Naive thymus-derived CD4-positive, alpha-beta T cell (primary cell): ENCODE data around the gene SCP2. TPM values are rescaled to one million over a fixed set of nuclear protein-coding genes. Genes with fewer than 3 reads are reported as not detected.

Source experiments
- ATAC-seq: fragments of 150-1000 bp; cut with Tn5 transposase; 2 replicates; pipeline ENCODE4 v1.10.0; 2021; ENCODE audit warnings: mild to moderate bottlenecking, moderate library complexity
- CTCF ChIA-PET: fragments of 350-600 bp; sonication (Branson Sonifier 250); formaldehyde crosslinking; loops from one replicate; lab custom pipeline; 2021; ENCODE audit warnings: antibody characterized with exemption; lab: Charles Lee
- POLR2A ChIA-PET: fragments of 350-600 bp; sonication (Branson Sonifier 250); formaldehyde crosslinking; loops from one replicate; lab custom pipeline; 2021; ENCODE audit warnings: antibody characterized with exemption, inconsistent platforms; lab: Charles Lee
- DNase-seq, 9 donors: peaks; one replicate each; pipeline versions ENCODE4 v3.0.0 to v3.0.0-alpha.2; 2020 to 2022; ENCODE audit warnings: mixed read lengths in 1 of 9
- H3K27ac ChIP-seq: one replicate; pipeline ENCODE4 v1.7.0; 2013; ENCODE audit warnings: mild to moderate bottlenecking, low read depth, low read length, moderate library complexity
- H3K27me3 ChIP-seq, 2 donors: one replicate each; pipeline ENCODE4 v1.7.0; 2013; ENCODE audit warnings: low read length in 2 of 2, mild to moderate bottlenecking in 2 of 2, moderate library complexity in 2 of 2; ENCODE audit not compliant: control insufficient read depth in 2 of 2, insufficient read depth in 2 of 2
- H3K36me3 ChIP-seq, 3 experiments: 1 replicate in 2 of 3; 2 replicates in 1 of 3; pipeline ENCODE4 v1.7.0; 2013; ENCODE audit warnings: low read length in 3 of 3, mild to moderate bottlenecking in 3 of 3, moderate library complexity in 1 of 3; ENCODE audit not compliant: insufficient read depth in 3 of 3, control insufficient read depth in 2 of 3
- H3K4me1 ChIP-seq, 2 donors: one replicate each; pipeline ENCODE4 v1.7.0; 2013; ENCODE audit warnings: low read length in 2 of 2, mild to moderate bottlenecking in 2 of 2, moderate library complexity in 1 of 2; ENCODE audit not compliant: control insufficient read depth in 2 of 2, insufficient read depth in 2 of 2
- H3K4me3 ChIP-seq: 2 replicates; pipeline ENCODE4 v1.7.0; 2013; ENCODE audit warnings: mild to moderate bottlenecking, low read length
- H3K9me3 ChIP-seq, 3 experiments: 1 replicate in 2 of 3; 2 replicates in 1 of 3; pipeline ENCODE4 v1.7.0; 2013; ENCODE audit warnings: low read length in 3 of 3; ENCODE audit not compliant: control insufficient read depth in 2 of 3
- H3K27ac Mint-ChIP-seq, 9 donors: one replicate each; pipeline ENCODE4 v1.8.0; 2020 to 2022; ENCODE audit warnings: mixed read lengths in 9 of 9, mild to moderate bottlenecking in 8 of 9, moderate library complexity in 5 of 9, inconsistent platforms in 2 of 9
- H3K27me3 Mint-ChIP-seq, 5 donors: one replicate each; pipeline ENCODE4 v1.8.0; 2021 to 2022; ENCODE audit warnings: mixed read lengths in 5 of 5, mild to moderate bottlenecking in 1 of 5
- H3K36me3 Mint-ChIP-seq, 5 donors: one replicate each; pipeline ENCODE4 v1.8.0; 2020 to 2022; ENCODE audit warnings: mixed read lengths in 5 of 5, mild to moderate bottlenecking in 3 of 5, inconsistent platforms in 1 of 5
- H3K4me1 Mint-ChIP-seq, 7 donors: one replicate each; pipeline ENCODE4 v1.8.0; 2020 to 2022; ENCODE audit warnings: mixed read lengths in 7 of 7, mild to moderate bottlenecking in 3 of 7, inconsistent platforms in 1 of 7
- H3K4me3 Mint-ChIP-seq, 10 donors: one replicate each; pipeline ENCODE4 v1.8.0; 2020 to 2022; ENCODE audit warnings: mild to moderate bottlenecking in 10 of 10, mixed read lengths in 10 of 10, moderate library complexity in 6 of 10, inconsistent platforms in 2 of 10
- H3K9me3 Mint-ChIP-seq, 11 donors: one replicate each; pipeline ENCODE4 v1.8.0; 2020 to 2022; ENCODE audit warnings: mixed read lengths in 11 of 11, mild to moderate bottlenecking in 4 of 11, inconsistent platforms in 1 of 11, moderate library complexity in 1 of 11
- intact Hi-C, 2 donors: fragments of 100-400 bp; cut with micrococcal nuclease; formaldehyde crosslinking; loops; one replicate each; pipeline ENCODE4 v1.15.1; 2023
- polyA plus RNA-seq, 2 donors: library from polyadenylated mRNA; unstranded; fragments of 300-500 nt; fragmentation: Illumina TruSeq; gene quantifications; one replicate each; pipeline ENCODE4 v1.2.3, GENCODE V29; 2021
- total RNA-seq, 6 experiments: library from RNA in 5 of 6; stranded (reverse) in 5 of 6; gene quantifications; 1 replicate in 5 of 6; 2 replicates in 1 of 6; pipeline ENCODE4 v1.2.3 and lab custom pipeline; 2021 to 2026

Gene SCP2
- total and polyA plus RNA-seq, 7 experiments from 2014 or later = 39.4 to 163 (median 69.6) TPM

DNA sequence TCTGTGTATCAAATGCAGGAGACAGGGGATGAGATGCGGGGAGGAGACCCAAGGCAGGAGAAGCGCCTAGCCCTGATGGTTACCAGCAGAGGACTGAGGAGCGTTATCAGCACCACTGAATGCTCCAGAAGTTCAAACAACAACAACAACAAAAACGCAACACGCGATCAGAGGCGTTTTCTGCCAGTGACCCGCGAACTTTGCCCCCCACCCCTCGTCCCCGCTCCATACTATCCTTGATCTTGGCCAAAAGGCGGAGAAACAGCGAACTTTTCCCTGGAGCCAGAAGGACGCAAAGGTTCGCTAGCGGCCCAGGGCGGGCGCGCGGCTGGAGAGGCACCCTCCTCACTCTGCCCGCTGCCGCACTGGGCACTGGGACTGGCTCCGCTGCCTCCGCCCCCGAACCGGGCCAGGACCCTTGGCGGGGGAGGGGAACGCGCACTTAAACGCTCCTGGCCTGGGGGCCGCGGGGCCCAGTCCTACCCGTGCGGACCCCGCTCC is 6.2 kb upstream of the SCP2 start:
- peak overlapping the region; percentile 51 to 86 (median 70) for H3K27ac Mint-ChIP-seq

DNA sequence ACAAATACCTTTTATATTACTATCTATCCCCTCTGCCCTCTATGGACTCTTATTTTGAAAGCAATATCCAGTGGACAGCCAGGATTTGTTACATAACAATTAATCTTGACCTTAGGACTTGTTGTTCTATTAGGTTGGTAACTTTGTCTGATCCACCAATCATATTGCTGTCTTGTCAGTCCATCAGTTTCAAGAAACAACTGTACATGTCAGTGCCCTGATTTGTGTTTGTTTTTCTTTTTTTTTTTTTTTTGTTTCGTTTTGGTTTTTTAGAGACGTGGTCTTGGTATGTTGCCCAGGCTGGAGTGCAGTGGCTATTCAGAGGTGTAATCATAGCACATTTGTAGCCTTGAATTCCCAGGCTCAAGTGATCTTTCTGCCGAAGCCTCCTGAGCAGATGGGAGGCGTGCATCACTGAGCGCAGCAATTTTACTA is 1.5 kb upstream of the SCP2 start:
- POLR2A ChIA-PET = interaction anchor here (0.6 kb wide), 1 partner anchor 89 kb away, joined by 4 read pairs; no protein-coding TSS in a partner anchor
- DNase-seq (no peak), ATAC-seq (no peak)
- Mint-ChIP-seq H3K27me3 (peaks cover 0 to 6% (median 0%) of the 10 kb centered on the region in 5 donors), H3K9me3 (no peaks in the 10 kb centered on the region), H3K4me1 (peaks cover 13 to 47% (median 37%) of the 10 kb centered on the region in 7 donors), H3K36me3 (peaks cover 0 to 6% (median 0%) of the 10 kb centered on the region in 5 donors), H3K4me3 (peak overlapping the region in 3 of 10 donors; percentile 87 to 96 (median 88)), H3K27ac (peak overlapping the region in 2 of 9 donors; percentile 60 to 80)
- intact Hi-C loops = loop anchor here (5.0 to 10.0 kb wide), 7 partner anchors 87 to 871 kb away; partner anchors contain the start of genes CC2D1B (in 2 of the 2), BTF3L4 (in 1 of the 2), ORC1 (in 1 of the 2) and PRPF38A (in 1 of the 2)
- CTCF ChIA-PET = no interaction called here
- Histone ChIP-seq H3K27me3 (no peaks in the 10 kb centered on the region), H3K4me1 (peaks cover 4 to 18% of the 10 kb centered on the region in 2 donors), H3K36me3 (peaks cover 0 to 5% (median 0%) of the 10 kb centered on the region in 3 experiments), H3K4me3 (no peak overlapping the region), H3K9me3 (no peaks in the 10 kb centered on the region), H3K27ac (no peak overlapping the region)

More for the DNA sequence above, 6.2 kb upstream of the SCP2 start:
- no peak for ATAC-seq
- Mint-ChIP-seq H3K9me3 (peaks cover 0 to 2% (median 0%) of the 10 kb centered on the region in 11 donors), H3K4me1 (peaks cover 16 to 41% (median 31%) of the 10 kb centered on the region in 7 donors), H3K27me3 (peaks cover 0 to 4% (median 0%) of the 10 kb centered on the region in 5 donors), H3K4me3 (peak overlapping the region; percentile 65 to 89 (median 84)), H3K36me3 (peaks cover 0 to 4% (median 0%) of the 10 kb centered on the region in 5 donors)
- no peaks in the 10 kb centered on the region for H3K36me3 ChIP-seq
- H3K27ac ChIP-seq = peak overlapping the region; percentile 74
- intact Hi-C loops = loop anchor here (1.0 to 10.0 kb wide), 14 partner anchors 78 to 1841 kb away; partner anchors contain the start of genes CC2D1B (in 2 of the 2), TUT4 (in 2 of the 2), ZYG11A (in 2 of the 2) and BTF3L4 (in 1 of the 2)
- ChIA-PET POLR2A (interaction anchor here (1.0 to 2.4 kb wide), 4 partner anchors 27 to 1041 kb away, joined by 4 to 5 read pairs (median 4); no protein-coding TSS in a partner anchor), CTCF (no interaction called here)
- H3K9me3 ChIP-seq = no peaks in the 10 kb centered on the region
- H3K4me3 ChIP-seq = peak overlapping the region; percentile 67
- peaks cover 0 to 12% of the 10 kb centered on the region in 2 donors for H3K4me1 ChIP-seq
- no peak for DNase-seq
- H3K27me3 ChIP-seq = no peaks in the 10 kb centered on the region

DNA sequence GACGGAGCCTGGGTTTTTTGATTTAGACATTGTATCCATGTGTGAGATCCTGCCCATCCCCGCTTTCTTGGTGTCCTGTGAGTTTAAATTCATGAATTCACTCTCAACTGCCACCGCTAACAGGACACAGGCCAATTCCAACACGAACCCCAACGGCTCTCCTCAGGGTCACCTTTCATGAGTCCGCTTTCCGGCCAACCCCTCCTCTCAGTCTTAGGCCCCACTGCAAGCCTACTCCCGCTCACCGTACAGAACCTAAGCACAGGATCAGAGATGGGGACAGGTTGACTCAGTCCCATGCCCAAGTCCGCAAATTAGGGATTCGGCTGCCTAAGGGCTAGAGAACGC is 238 bp upstream of the SCP2 start:
- Histone ChIP-seq H3K36me3 (peaks cover 0 to 5% (median 0%) of the 10 kb centered on the region in 3 experiments), H3K4me1 (peaks cover 4 to 13% of the 10 kb centered on the region in 2 donors), H3K27ac (peak overlapping the region; percentile 47), H3K4me3 (peak overlapping the region; percentile 87), H3K9me3 (no peaks in the 10 kb centered on the region), H3K27me3 (no peaks in the 10 kb centered on the region)
- ATAC-seq (no peak), DNase-seq (no peak)
- ChIA-PET POLR2A (no interaction called here), CTCF (no interaction called here)
- peak overlapping the region in 7 of 9 donors; percentile 19 to 80 (median 75) for H3K27ac Mint-ChIP-seq
- peaks cover 17 to 44% (median 30%) of the 10 kb centered on the region in 7 donors for H3K4me1 Mint-ChIP-seq
- H3K27me3 Mint-ChIP-seq = peaks cover 0 to 6% (median 0%) of the 10 kb centered on the region in 5 donors
- H3K36me3 Mint-ChIP-seq = peaks cover 0 to 11% (median 0%) of the 10 kb centered on the region in 5 donors
- peak overlapping the region; percentile 82 to 96 (median 88) for H3K4me3 Mint-ChIP-seq
- H3K9me3 Mint-ChIP-seq = no peaks in the 10 kb centered on the region
- intact Hi-C loops = loop anchor here (1.0 to 10.0 kb wide), 8 partner anchors 85 to 872 kb away; partner anchors contain the start of genes CC2D1B (in 2 of the 2), BTF3L4 (in 1 of the 2), ORC1 (in 1 of the 2) and PRPF38A (in 1 of the 2)

DNA sequence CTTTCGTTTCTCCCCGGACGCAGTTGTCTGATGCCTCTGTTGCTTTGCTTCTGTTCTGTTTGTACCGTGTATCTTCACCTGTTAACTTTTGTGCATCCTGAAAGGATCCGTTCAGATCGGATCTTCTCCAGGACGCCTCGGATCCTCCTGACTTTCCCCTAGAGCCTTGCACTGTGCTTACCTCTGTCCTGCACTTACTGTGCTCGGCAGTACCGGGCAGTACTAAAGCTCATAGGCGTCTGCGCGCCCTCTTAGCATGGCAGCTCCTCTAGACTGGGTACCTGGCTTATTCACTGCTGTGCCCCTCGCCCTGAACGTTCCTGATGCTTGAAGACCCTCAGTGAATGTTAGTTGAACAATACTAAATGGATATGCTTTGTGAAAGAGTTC is 934 bp downstream of the SCP2 start:
- intact Hi-C loops = loop anchor here (5.0 to 10.0 kb wide), 7 partner anchors 84 to 873 kb away; partner anchors contain the start of genes CC2D1B (in 2 of the 2), BTF3L4 (in 1 of the 2), ORC1 (in 1 of the 2) and PRPF38A (in 1 of the 2)
- peak in 2 of 9 donors; percentile 16 to 20 for DNase-seq
- peaks cover 16 to 40% (median 21%) of the 10 kb centered on the region in 7 donors for H3K4me1 Mint-ChIP-seq

DNA sequence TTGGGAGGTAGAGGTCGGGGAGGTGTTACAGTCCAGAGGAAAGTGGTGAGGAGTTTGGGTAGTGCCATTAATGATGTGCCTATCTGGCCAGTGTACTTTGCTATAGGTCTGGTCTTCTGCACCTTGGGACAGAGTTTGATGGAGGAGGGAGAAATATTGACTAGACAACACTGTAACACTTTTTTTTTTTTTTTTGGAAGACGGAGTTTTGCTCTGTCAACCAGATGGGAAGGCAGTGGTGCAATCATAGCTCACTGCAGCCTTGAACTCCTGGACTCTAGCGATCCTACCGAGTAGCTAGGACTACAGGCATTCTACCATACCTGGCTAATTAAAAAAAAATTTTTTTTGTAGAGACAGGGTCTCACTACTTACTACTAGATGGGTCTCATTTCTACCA is 1.9 kb downstream of the SCP2 start:
- Histone ChIP-seq H3K4me3 (no peak overlapping the region), H3K27me3 (no peaks in the 10 kb centered on the region), H3K9me3 (no peaks in the 10 kb centered on the region), H3K36me3 (peaks cover 0 to 5% (median 0%) of the 10 kb centered on the region in 3 experiments), H3K4me1 (peaks cover 4 to 7% of the 10 kb centered on the region in 2 donors), H3K27ac (no peak overlapping the region)
- Mint-ChIP-seq H3K4me3 (peak overlapping the region in 1 of 10 donors; percentile 2), H3K27ac (peak overlapping the region in 1 of 9 donors; percentile 54), H3K36me3 (peaks cover 0 to 12% (median 0%) of the 10 kb centered on the region in 5 donors), H3K27me3 (peaks cover 0 to 6% (median 0%) of the 10 kb centered on the region in 5 donors), H3K9me3 (no peaks in the 10 kb centered on the region), H3K4me1 (peaks cover 13 to 40% (median 21%) of the 10 kb centered on the region in 7 donors)
- intact Hi-C loops = loop anchor here (5.0 to 10.0 kb wide), 7 partner anchors 83 to 874 kb away; partner anchors contain the start of genes CC2D1B (in 2 of the 2), BTF3L4 (in 1 of the 2), ORC1 (in 1 of the 2) and PRPF38A (in 1 of the 2)
- ChIA-PET CTCF (no interaction called here), POLR2A (interaction anchor here (0.6 kb wide), 1 partner anchor 40 kb away, joined by 3 read pairs; no protein-coding TSS in a partner anchor)
- DNase-seq (no peak), ATAC-seq (no peak)

More for the DNA sequence above, 934 bp downstream of the SCP2 start:
- peak overlapping the region; percentile 82 to 96 (median 88) for H3K4me3 Mint-ChIP-seq
- ChIA-PET CTCF (no interaction called here), POLR2A (no interaction called here)
- peaks cover 0 to 5% (median 0%) of the 10 kb centered on the region in 3 experiments for H3K36me3 ChIP-seq
- no peaks in the 10 kb centered on the region for H3K27me3 ChIP-seq
- no peaks in the 10 kb centered on the region for H3K9me3 Mint-ChIP-seq
- H3K4me3 ChIP-seq = peak overlapping the region; percentile 87
- ATAC-seq = no peak
- peaks cover 0 to 12% (median 0%) of the 10 kb centered on the region in 5 donors for H3K36me3 Mint-ChIP-seq
- H3K27ac Mint-ChIP-seq = peak overlapping the region; percentile 24 to 93 (median 75)
- H3K9me3 ChIP-seq = no peaks in the 10 kb centered on the region
- H3K4me1 ChIP-seq = peaks cover 4 to 7% of the 10 kb centered on the region in 2 donors
- peaks cover 0 to 6% (median 0%) of the 10 kb centered on the region in 5 donors for H3K27me3 Mint-ChIP-seq
- H3K27ac ChIP-seq = peak overlapping the region; percentile 77

DNA sequence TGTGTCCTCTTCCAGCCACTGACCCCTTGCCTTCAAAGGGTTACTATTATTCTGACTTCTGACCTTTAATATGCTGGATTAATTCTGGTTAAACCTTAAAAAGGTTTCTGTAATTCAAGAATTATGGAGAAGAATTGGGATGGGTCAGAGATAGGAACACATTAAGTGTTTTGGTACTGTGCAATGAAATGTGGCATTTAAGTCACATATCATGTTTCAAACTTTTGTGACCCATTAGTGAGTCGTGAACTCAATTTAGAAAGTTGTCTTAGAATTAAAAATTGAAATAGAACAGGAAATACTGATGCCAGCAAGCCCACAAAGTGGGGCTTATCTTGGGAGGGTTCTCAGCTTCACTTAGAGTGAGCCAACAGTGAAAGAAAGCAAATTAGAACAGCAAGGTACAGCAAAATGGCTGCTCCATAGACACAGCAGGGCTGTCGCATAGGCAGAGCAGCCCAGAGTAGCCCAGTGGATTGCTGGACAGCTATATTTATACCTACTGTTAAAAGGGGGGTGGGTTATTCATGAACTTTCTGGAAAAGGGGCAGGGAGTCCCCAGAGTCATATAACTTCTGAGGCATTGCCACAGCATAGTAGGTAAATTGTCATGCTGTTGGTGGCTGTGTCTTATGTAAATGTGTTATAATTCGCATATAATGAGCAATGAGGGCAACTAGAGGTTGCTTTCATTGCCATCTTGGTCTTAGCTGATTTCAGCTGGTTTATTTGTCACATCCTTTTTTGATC is 10.5 kb downstream of the SCP2 start:
- no peak overlapping the region for H3K4me3 Mint-ChIP-seq
- no peaks in the 10 kb centered on the region for H3K27me3 ChIP-seq
- peaks cover 0 to 15% (median 8%) of the 10 kb centered on the region in 5 donors for H3K36me3 Mint-ChIP-seq
- ChIA-PET CTCF (no interaction called here), POLR2A (no interaction called here)
- no peak overlapping the region for H3K4me3 ChIP-seq
- H3K9me3 Mint-ChIP-seq = no peaks in the 10 kb centered on the region
- H3K36me3 ChIP-seq = no peaks in the 10 kb centered on the region
- H3K27me3 Mint-ChIP-seq = no peaks in the 10 kb centered on the region
- ATAC-seq (no peak), DNase-seq (no peak)
- intact Hi-C loops = no loop called here
- no peaks in the 10 kb centered on the region for H3K4me1 ChIP-seq
- no peaks in the 10 kb centered on the region for H3K9me3 ChIP-seq
- no peak overlapping the region for H3K27ac ChIP-seq
- H3K4me1 Mint-ChIP-seq = peaks cover 0 to 15% (median 6%) of the 10 kb centered on the region in 7 donors
- no peak overlapping the region for H3K27ac Mint-ChIP-seq
